ENCODE data around the gene TBRG1.

The TBRG1 gene

DNA sequence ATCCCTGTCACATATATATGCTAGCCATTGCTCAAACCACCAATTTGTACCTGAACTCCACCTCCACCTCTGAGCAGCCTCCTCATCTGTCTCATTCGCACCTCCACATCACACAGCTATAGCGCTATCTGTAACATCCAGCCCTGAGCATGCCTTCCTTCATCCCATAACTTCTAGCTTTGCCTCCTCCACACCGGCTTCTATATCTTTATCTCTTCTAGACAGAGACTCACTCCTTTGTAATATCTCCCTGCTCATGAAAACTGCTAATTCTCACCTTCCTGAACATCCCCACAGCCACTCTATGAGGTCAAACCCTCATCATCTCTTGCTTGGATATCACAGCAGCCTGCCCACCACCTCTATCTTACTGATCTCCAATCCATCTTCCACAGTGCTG is 44.9 kb downstream of the TBRG1 start:
- DNase-seq: no peak

DNA sequence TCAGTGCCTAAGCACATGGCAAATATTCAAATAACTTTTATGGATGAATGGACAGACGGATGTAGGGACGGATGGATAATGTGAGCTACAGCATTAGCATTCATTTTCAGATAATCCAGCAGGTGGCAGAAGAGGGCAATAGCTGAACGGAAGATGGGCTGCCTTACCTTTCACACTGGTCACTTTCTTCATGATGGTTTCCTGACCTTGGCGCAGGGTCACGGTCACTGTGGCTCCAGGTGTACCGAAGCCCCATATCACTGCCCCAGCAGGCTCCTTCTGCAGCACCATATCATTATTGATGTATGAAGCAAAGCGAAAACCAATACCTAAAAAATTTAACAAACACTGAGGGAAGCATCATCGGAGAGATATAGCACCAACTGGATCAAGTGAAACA is 46.5 kb downstream of the TBRG1 start:
- DNase-seq: peak; percentile 69

DNA sequence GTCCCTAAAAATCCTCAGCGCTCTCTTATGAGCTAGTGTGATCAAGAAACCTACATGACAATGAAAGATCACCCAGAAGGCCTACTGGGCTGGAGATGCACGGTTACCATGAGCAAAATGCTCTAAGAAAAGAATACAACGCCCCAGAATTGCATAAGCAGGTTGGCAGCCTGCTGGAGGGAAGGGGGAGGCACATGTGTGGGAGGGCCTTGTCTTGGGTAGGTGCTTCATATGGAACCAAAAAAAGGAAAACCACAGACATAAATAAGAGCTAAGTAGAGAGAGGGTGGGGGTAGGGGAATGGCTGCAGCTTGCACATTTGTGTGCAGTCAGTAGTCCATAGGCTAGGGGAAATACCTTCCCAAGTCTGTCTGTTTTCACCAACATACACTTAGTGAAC is 48.1 kb downstream of the TBRG1 start:
- peak; percentile 100 for DNase-seq

DNA sequence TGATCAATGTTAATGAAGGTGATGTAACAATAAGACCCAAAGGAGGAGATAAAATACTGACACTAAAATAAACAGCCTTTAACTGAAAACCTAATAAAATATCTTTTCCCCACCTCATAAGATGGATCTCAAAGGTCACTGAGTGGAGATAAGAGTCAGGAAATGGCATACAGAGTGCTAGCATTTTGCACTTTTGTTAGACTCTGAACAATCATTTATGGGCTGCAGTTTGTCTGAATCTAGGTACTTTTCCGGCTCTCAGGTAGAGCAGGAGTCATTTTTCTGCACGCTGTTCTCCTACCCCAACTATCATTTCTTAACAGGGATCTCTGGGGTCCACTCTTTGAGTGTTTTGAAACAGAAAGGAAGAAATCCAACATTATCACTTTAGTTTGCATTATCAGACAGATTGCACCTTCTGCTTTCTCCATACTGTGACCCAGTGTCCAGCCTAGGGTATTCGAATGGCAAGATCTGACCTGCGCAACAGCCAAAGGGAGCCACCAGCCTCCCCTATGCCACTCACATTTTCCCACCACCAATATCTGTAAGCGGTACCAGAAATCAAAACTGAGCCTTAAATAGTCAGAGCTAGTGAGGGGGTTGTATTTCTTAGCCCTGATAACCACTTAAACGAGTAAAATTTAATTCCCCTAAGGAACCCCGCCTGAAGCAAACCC is 50.0 kb downstream of the TBRG1 start:
- DNase-seq: no peak

DNA sequence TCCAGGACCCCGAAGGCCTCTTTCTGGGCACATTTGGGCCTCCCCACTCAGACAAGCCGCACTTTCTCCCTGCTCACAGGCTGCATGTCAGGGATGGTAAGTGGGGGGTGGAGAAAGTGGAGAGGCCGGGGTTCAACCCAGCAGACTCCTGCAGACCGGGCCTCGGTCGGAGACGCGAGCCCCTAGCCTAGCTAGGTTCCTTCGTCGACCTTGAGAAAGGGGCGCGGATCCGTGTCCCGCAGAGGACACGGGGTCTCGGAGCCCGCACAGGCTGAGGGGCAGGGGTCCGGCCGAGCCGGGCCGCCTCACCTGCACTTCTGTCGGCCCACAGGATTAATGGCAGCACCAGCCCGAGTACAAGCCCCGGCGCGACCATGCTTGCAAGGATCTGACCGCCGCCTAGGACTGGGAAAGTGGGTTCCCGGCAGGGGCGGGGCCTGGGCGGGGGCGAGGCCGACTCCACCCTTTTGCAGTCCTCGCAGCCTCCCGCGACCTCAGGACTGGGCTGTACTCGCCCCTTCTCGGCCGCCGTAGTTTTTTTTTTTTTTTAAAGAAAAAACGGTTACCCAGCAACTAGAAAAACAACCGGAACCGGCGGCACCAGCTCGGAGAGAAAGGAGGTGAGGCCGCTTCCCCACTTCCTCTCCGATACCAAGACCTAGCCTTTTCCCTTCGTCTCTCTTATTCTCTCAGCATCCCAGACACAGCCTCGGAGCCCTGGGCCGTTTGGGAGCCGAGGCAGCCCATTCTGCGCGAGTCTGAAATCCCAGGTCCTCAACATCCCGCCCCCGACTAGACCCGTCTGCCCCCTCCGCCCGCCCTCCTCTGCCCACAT is 50.9 kb downstream of the TBRG1 start, which contains the start of the genes SIAE and SPA17:
TSS of gene SIAE (minus strand) at position 407 of the 835 bp plus-strand sequence. CDS start at position 376, 31 bp downstream.
TSS of gene SPA17 (plus strand) at position 572 of the 835 bp plus-strand sequence. CDS start 1,361 bp downstream, outside the sequence.
- DNase-seq: peak; percentile 100

DNA sequence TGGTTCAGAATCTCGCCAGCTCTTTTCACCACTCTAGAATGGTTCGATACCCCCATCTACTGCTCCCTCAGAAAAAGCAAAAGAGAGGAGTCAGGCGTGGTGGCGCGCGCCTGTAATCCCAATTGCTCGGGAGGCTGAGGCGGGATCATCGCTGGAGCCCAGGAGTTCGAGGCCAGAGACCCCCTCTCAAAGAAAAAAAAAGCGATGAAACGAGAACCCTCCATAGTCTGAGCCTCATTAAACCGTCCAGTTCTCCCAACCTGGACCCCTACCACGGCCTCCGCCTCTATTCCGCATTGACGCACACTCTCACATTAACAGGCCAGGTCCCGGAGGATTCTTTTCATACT is 51.5 kb downstream of the TBRG1 start:
- DNase-seq: no peak

DNA sequence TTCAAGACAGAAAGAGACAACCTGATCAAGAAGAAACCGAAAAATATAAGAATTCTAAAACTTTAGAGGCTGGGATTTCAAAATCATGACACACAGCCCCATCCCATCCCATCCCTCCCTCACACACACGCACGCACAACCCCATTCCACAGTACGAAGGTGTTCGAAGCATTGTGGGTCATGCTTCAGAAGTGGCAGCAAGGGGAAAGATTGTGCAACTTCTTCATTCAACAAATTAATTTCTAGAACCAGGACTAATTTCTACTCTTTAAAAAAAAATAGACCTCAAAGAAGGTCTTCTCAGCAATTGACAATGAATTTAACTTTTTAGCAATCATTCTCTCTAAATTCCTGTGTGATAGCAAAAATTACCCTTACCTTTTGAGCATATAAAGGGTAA is 51.9 kb downstream of the TBRG1 start:
- DNase-seq: no peak

DNA sequence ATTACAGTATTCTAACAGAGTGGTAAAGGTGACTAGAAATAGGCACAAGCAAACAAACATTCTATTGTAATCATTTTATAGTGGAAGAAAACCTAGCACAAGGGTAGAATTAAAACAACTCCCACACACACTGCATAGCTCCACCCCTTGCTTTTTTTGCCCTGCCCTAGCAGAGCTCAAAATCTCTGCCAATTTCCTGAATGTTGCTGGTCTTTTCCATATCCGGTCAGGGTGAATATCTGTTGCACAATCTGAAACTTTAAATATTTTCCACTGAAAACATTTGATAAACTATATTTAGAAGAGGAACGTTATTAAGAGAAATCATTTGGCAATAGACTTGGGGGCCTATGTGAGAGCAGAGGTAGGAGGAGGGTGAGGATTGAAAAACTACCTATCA is 53.7 kb downstream of the TBRG1 start:
- DNase-seq: no peak

DNA sequence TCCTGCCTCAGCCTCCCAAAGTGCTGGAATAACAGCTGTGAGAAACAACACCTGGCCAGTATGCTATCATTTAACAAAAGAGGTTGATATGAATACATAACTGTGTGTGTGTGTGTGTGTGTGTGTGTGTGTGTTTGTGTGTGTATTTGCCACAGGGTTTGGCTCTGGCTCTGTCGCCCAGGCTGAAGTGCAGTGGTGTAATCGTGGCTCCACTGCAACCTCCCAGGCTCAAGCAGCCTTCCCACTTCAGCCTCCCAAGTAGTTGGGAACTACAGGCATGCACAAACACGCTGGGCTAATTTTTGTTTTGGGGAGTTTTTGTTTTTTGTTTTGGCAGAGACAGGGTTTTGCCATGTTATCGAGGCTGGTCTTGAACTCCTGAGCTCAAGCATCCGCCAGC is 55.8 kb downstream of the TBRG1 start:
- no peak for DNase-seq

DNA sequence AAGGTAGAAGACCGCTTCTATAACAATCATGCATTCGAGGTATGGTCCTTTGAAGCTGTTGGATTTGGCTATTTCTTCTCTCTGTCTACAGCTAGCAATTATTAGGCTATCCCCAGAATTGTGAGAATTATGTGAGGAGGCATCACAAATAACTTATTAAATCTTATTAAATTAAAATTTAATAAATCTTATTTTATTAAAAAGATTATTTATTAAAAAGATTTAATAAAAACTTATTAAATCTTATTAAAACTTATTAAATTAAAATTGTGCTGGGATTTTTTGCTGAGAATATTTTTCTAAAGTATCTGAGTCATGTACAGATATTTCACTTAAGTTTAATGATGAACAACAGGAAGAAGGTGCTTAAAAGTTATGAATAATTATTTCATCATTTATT is 58.8 kb downstream of the TBRG1 start:
- DNase-seq: no peak

DNA sequence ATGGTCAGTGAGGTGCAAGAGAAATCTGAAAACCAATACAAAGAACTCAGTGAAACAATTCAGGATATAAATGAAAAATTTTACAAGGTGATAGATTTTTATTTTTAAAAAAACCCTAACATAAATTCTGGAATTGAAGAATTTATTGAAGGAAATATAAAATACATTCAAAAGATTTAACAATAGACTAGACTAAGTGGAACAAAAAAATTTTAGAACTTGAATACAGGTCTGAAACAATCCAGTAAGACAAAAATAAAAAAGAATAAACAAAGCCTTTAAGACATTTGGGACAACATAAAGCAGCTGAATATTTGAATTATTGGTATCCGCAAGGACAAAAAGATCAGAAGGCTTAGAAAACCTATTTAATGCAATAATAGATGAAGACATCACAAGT is 59.8 kb downstream of the TBRG1 start:
- no peak for DNase-seq

Data from GF-D8 (cell line).